GM21381 (cell line): ENCODE data around the gene CAB39L.

ENCODE experiments used
- ATAC-seq: cut with Tn5 transposase; IDR thresholded peaks from one replicate; pipeline ENCODE4 v1.9.1; 2021; ENCODE audit warnings: mild to moderate bottlenecking, moderate library complexity; ENCODE audit not compliant: unreplicated experiment

CAB39L gene

DNA sequence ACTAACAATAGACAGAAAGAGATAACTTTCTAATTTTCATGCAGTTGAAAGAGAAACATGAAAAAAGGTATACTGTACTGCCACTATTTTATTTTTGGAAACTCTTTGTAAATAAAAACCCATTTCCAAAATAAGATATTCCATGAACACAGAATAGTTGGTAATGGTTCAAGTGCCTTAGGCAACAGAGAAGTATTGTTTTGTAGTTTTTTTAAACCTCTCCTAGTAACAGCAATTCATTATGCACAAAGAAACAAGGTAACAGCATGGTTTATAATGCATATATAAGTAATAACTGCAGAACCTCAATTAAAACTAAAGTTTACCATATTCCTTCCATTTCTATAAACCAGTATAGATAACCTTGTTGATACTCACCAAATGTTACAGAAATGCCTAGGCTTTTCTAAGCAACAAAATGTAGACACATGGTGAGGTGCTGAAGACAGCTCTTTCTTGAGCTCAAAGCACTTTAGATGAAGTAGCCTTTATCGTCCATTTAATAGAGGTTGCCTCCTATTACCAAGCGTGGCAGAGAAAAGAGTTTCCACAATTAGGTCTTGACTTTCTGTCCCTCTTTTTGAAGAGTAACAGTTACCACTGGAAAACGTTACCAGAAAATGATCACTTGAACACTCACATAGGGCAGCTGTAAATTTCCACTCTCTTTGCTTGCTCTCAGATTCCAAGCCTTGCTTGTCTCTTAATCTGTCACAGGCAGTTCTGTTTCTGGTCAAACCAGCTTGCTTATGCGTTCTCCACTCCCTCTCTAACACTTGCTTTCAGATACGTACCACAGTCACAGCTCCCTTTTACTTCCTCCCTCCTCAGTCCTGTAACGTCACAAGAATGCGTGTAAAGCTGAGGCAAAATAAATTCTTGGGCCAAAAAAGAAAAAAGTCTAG is 42.9 kb downstream of the CAB39L start:
- ATAC-seq, result peak; percentile 71

DNA sequence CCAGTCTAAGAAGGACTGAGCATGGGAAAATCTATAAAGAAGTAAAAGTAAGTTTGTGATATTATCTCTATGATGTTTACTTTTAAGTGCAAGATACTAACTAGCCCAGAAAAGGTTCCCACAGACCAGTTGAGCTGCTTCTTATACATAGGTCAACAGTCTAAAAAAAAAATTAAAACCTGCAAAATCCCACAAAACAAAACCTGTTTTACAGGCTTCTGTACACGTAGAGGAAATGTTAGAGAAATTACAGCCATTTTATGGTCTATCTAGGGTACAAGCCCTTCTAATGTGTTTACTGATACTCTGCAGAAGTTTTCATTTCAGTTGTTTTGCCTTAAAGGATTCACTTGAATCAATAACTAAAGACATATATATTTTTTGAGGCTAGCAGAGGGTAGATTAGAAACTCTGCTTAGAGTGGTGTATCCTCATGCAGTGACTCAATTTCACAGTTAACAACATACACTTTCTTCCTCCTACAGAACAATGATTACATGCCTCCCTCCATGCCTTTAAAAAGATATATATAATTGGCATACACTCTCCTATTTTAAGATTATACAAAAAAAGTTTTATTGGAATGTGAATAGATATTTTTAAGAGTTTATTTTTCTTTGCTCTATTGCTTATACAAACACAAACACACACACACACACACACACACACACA is 43.9 kb downstream of the CAB39L start:
- ATAC-seq, result no peak

DNA sequence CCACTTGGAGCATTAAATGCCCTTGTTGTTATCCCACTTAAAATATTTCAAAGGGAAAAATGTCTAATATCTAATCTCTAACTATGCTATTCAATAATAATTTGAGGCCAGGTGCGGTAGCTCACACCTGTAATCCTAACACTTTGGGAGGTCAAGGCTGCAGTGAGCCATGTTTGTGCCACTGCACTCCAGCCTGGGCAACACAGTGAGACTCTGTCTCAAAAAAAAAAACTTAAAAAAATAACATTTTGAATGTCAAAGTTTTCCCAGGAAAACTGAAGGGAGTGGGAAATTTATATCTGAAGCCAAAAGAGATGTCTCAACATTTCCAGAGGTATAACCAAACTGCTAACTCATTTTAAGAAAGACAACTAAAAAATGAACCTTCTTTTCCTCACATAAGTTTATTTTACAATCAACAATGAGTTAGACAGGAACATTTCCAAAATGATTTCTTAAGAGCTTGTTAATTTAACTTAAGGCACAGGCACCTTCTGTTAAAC is 47.9 kb downstream of the CAB39L start:
- no peak for ATAC-seq

DNA sequence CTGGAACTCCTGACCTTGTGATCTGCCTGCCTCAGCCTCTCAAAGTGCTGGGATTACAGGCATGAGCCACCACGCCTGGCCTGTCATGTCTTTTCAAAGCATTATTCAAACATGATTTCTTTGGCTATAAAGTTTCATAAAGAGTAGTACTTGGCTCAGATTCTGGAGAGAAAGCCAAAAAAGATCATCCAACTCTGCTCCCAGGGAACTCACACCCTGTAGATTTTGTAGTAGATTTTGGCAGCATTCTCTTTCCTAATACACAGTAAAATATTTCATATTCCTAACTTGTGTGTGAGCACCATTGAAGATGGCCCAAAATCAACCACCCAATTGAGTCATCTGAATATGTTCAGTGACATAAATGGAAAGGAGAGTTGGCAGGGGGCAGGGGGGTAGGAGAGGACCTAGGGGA is 48.4 kb downstream of the CAB39L start:
- ATAC-seq, result no peak

DNA sequence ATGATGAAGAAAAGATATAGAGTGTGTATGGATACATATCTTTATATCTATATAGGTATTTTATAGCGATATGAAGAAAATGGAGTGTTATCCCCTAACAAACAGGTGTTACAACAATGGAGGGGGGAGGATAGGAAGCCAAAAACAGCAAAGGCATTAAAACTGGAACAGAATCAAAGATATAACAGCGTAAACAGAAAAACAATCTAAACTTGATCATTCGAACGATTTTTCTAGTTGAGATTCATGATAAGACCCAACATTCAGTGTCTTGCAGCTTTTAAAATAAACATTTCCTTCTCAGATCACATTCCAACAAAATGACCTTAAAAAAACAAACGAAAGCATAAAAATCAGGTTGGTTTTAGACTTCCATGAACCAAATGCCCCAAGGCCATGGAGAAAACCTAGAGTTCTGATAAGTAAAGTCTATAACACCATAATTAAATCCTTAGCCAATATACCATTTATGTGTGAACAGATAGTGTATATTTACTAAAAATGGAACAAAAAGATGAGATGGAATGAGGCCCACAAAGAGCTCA is 55.7 kb downstream of the CAB39L start:
- ATAC-seq, result no peak

DNA sequence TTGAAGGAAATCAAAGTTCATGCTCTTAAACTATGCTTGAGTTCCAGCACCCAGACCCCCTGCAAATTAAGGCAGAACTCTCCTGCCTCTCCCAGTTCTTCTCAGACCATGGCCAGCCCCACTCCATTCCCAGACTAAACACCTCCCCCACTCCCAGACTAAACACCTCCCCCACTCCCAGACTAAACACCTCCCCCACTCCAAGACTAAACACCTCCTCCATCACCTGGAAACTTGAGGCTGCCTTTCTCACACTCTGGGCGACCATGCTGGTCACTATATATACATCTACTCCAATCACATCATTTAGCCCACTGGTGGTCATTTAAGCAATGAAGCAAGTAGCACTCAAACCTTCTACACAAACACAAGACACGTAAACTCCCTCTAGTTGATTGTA is 57.2 kb downstream of the CAB39L start:
- ATAC-seq, result no peak

DNA sequence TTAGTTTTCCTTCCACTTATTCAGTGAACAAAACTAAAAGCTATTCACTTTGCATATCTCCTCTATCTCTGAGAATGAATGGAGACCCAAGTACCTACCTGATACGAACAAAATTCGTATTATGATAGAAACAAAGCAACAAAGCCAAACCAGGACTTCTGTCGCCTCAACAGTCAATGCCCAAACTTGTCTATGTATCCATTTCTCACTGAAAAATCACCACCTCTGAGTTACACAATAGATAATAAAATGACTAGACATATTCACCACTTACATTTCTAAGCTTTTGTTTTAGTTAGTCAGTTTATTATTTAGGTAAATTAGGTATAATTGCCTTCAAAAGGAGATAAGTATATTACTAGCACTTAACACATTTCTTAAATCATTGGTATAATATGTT is 67.7 kb downstream of the CAB39L start:
- ATAC-seq, result no peak

DNA sequence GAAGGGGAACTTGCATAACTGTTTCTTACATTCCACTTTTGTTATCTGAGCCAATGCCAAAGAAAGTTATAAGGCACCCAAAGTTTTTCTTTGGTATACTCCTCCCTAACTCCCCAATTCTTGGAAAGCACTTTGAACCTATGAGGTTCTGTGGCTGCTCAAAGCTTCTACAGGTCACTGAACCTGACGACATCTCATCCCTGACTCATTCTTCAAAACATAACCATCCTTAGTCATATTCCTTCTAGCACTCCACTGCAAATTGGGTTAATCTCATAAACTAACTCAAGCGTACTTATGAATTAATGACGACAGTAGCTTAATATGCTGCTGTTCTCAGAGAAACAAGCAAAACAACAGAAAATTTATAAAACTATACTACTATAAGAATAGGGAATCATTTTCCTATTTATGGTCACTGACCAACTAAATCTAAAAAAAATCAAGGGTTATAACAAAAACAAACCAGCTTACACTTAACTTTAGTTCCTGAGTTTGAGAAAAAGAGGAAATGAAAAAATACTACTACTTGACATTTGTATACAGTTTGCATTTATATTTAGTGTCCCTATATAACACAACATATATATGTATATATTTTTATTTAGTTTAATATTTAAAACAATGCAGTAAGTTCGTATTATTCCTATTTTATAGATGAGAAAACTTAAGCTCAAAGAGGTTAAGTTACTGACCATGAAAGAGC is 69.1 kb downstream of the CAB39L start:
- ATAC-seq, result no peak

DNA sequence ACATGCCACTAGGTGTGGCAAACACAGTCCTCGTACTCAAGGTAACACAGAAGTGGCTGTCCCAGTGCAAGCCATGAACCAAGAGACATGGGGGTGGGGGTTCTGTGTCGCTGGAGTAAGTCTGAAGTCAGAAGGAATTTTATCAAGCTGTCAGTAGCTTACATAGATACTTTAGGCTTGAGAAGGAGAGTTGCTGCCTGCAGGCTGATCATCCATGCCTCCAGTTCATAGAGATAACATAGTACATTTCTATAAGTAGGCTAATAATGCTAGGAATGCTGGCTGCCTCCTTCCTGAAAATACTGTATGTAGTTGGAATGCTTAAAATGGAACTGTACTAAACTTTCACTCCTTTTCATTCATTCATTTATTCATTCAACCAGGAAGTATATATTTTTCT is 70.1 kb downstream of the CAB39L start:
- ATAC-seq, result no peak

DNA sequence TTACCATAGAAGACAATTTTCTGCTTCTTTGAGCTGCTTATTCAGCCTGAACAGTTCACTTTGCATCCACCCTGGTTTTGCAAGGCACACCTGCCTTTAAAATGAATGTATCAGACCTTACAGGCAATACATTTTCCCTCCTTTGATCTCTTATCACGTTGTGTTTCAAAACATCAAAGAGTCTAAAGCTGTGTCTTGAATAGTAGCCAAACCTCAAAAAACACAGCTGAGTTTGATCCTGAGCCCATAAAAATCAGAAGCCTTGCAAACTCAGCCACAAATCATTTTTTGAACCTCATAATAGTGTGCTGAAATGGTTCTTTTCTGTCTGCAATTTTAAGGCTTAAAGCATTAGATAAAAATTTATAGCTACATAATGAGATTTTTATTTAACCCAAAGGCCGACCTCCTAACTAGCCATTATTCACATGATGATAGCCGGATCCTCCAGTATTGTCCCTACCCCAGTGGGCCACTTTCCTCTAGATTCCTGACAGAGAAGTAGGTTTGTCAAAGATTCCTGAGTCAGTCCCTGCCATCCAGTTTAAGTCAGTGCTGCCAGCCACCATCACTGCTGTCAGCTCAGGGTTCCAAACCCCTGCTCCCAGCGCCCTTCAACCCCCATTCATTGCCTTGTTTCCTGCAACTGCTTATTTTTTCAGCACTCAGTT is 71.8 kb downstream of the CAB39L start:
- ATAC-seq, result no peak

DNA sequence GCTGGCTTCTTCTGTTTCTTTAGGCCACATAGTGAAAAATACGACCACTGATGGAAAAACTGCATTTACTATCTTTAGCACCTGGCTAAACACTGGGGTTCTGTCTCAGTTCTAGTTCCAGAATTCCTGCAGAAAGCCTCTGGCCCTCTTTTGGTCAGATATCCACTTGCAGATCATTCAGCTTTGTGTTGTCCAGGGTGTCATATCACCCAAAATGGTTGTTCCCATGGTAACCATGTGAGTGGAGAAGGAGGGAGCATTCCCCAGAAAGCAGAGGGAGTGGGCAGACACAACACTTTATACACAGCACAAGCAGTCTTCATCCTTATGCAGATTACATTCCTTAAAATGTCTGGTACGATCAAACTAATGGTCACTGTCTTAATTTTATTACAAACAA is 73.5 kb downstream of the CAB39L start:
- ATAC-seq, result no peak

DNA sequence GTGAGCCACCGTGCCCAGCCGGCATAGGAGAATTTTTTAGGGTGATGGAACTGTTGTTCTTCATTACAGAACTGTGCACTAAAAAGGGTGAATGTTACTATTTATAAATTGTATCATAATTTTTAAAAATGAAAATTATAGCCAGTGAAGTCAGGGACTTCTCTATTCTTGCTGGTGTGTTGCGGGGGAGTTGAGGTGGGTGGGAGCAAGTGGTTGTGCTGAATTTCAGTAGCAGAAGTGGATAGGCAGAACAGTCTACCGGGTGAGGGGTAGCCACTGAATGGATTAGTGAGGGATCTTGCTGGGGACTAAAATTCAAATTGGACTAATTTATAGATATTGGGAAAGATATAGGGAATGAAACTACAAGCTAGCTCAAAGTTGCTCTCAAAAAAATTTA is 74.0 kb downstream of the CAB39L start:
- ATAC-seq, result no peak

DNA sequence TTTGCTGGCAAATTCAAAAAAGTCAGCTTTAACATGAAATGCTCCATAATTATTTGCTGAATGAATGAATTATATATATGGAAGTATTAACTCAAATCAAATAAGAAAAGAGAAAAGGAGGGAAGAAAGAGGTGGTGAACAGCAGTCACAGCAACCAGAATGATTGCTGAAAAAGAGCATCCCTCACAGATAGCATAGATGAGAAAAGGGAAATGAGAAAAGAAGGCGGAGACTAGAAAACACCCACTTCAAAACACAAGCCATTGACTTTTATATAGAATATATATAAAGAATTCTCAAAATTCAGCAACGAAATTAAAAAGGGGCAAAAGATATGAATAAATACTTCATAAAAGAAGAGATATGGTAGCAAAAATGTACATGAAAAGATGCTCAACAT is 75.2 kb downstream of the CAB39L start:
- no peak for ATAC-seq

DNA sequence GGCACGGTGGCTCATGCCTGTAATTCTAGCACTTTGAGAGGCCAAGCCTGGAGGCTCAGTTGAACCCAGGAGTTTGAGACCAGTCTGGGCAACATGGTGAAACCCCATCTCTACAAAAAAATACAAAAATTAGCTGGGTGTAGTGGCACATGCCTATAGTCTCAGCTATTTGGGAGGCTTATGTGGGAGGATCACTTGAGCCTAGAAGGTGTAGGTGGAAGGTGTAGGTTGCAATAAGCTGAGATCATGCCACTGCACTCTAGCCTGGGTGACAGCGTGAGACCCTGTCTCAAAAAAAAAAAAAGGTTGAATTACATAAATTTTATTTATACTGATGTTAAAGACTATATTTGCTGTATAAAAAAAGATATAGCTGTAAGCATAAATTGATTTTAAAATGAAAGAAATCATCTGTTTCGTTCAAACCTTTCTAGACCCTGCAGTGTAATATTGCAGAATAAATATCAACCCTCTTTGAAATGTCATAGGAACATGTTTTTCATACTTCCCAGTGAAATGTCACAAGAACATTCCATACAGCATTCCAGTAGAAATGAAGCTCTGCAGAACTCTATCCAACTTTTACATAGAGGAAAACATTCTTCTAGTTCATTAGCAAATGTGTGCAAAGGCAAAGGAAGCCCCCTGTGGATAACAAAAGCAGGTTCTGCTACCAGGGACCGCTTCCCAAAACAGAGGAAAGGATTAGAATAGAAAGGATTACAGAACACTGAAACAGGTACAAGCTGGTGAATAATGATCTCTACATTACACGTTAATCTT is 76.0 kb downstream of the CAB39L start:
- ATAC-seq, result no peak

DNA sequence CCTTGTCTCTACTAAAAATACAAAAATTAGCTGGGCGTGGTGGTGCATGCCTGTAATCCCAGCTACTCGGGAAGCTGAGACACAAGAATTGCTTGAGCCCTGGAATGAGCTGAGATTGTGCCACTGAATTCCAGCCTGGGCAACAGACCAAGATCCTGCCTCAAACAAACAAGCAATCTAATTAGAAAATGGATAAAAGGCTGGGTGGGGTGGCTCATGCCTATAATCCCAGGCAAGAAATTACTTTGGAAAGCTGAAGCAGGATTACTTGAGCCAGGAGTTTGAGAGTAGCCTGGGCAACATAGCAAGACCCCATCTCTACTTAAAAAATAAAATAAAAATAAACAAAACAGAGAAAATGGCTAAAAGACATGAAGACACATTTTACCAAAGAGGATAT is 77.0 kb downstream of the CAB39L start:
- ATAC-seq, result no peak

DNA sequence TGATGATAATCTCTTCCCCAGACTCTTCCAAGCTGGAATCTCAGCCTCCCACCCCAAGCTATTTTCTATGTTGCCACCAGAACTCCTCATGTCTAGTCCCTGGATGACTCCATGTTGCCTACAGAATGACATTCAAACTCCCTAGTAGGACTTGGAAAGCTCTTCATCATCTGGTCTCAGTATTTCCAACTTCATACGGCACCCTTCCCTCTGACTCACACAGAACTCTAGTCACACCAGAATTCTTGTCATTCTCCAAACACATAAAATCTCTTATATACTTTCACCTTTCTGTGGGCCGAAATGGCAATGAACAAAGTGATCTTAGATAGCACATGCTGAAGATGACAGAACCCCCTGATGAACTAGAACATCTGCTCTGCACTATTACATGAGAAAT is 86.2 kb downstream of the CAB39L start:
- ATAC-seq, result no peak

DNA sequence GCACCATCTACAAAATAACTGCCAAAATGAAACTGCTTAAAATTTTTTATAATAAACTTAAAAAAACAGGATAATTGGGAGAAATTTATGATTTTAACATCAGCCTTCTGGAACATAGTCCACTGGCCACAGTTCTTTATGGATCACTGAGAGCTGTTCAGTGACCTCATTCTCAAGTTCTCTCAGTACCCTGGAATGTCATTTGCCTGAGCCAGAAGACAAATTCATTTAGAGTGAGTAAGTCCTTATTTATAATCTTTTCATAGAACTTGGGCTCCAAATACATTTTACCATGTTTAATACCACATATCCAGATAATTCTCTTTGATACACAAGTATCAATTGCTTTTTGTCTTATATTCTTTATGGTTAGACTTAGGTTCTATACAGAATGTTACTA is 87.6 kb downstream of the CAB39L start:
- ATAC-seq, result no peak

DNA sequence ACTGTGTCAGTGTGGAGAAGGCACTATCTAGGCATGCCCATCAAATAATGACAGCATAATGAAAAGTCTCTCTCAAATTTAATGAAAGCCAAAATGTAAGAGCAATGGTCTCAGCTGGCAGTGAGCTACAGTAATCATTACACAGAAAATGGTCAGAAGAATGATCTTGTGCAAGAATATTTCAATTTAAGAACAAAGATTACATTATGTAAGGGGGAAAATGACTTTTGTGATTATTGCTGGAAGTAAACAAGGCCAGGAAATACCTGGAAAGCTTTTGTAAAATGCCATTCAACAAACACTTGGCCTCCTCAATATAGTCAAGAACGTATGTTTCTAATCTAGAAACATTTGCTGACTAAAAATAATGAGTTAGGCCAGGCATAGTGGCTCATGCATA is 89.1 kb downstream of the CAB39L start:
- no peak for ATAC-seq

DNA sequence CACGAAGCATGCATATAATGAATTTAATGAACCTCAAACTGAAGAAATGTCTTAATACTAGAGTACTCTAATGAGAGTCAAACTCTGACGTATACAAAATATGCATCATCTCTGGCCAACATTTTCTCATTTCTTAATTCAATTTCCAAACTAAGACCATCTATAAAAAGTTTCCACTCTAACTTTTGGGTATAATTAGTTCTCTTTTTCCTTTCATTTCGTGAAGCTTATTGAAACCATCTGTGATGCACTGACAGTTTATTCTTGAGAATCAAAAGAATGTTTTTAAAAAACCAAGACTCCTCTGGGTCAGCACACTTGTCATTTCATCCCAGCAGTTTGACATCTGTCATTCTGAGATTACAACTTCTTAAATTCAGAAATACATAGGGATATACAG is 90.0 kb downstream of the CAB39L start:
- no peak for ATAC-seq

DNA sequence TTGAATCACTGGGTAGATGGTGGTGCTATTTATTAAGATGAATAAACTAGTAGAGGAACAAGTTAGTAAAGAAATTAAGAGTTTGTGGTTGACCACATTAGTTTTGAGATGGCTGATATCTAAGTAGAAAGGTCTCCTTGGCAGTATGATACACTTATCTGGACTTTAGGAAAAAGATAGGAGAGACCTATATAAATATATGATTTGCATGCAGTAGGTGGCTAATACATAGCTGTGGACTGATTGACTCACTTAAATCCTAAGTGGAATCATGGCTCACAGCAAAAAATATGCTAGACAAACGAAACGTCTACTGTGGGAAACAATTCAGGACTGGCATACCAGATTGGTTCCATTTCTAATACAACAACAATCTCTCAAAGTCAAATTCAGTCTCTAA is 92.0 kb downstream of the CAB39L start:
- no peak for ATAC-seq
